Right atrium auricular region (tissue), 2 donors: ENCODE data around the gene PWWP2A. TPM values are rescaled to one million over a fixed set of nuclear protein-coding genes. Genes with fewer than 3 reads are reported as not detected.
A peak's percentile ranks its signal among the peaks of the same experiment; 100 is the strongest.

Experiments
- DNase-seq: peaks from one replicate; pipeline ENCODE4 v3.0.0-alpha.2; 2019; ENCODE audit warnings: low spot score
- H3K27ac ChIP-seq, 2 donors: fragments of 200-600 bp; sonication (generic); 1 replicate in 1 of 2; 2 replicates in 1 of 2; pipeline ENCODE4 v1.5.1; 2016 to 2019
- H3K27me3 ChIP-seq, 2 donors: fragments of 200-600 bp; sonication (generic); one replicate each; pipeline versions ENCODE4 v1.5.1 to v1.6.0; 2017 to 2019
- H3K36me3 ChIP-seq: fragments of 200-600 bp; sonication (generic); one replicate; pipeline ENCODE4 v1.5.1; 2016
- H3K4me1 ChIP-seq, 2 donors: fragments of 200-600 bp; sonication (generic); one replicate each; pipeline versions ENCODE4 v1.5.1 to v1.6.0; 2017 to 2019
- H3K4me3 ChIP-seq, 2 donors: fragments of 200-600 bp; sonication (generic); 1 replicate in 1 of 2; 2 replicates in 1 of 2; pipeline ENCODE4 v1.5.1; 2017 to 2019; ENCODE audit warnings: mild to moderate bottlenecking in 1 of 2, moderate library complexity in 1 of 2
- H3K9me3 ChIP-seq, 2 donors: fragments of 200-600 bp; sonication (generic); one replicate each; pipeline ENCODE4 v1.5.1; 2019
- CTCF ChIP-seq, 2 donors: fragments of 200-600 bp; sonication (generic); IDR thresholded peaks; one replicate each; pipeline ENCODE4 v1.5.1; 2019; ENCODE audit warnings: antibody characterized with exemption in 2 of 2
- total RNA-seq, 2 donors: library from RNA; depleted of rRNA; stranded (reverse); fragments of >200 nt; gene quantifications; one replicate each; pipeline ENCODE4 v1.1.0, GENCODE V29; 2016

The PWWP2A gene
- total RNA-seq, 2 donors from 2014 or later: 16.7 to 21.3 TPM

GRCh38 chr5:160134332-160134731, 15.1 kb upstream of the PWWP2A start:
- Histone ChIP-seq H3K4me3 (no peak overlapping the region), H3K4me1 (peaks cover 0 to 15% of the 10 kb centered on the region in 2 donors), H3K36me3 (no peaks in the 10 kb centered on the region), H3K9me3 (no peaks in the 10 kb centered on the region), H3K27me3 (no peaks in the 10 kb centered on the region), H3K27ac (peak overlapping the region in 1 of 2 donors; percentile 57)
- DNase-seq: no peak
- no peak for TF ChIP-seq CTCF (IDR thresholded peaks at IDR 0.05)

GRCh38 chr5:160133918-160134304, 14.7 kb upstream of the PWWP2A start:
- no peak for TF ChIP-seq CTCF (IDR thresholded peaks at IDR 0.05)
- peak overlapping the region; percentile 47 to 57 for H3K27ac ChIP-seq
- no peaks in the 10 kb centered on the region for H3K27me3 ChIP-seq
- no peak for DNase-seq
- H3K4me1 ChIP-seq: peaks cover 0 to 15% of the 10 kb centered on the region in 2 donors
- no peaks in the 10 kb centered on the region for H3K36me3 ChIP-seq
- no peak overlapping the region for H3K4me3 ChIP-seq
- no peaks in the 10 kb centered on the region for H3K9me3 ChIP-seq

- no peaks in the 10 kb centered on the region for H3K36me3 ChIP-seq
- peak overlapping the region; percentile 47 to 57 for H3K27ac ChIP-seq
- TF ChIP-seq CTCF (IDR thresholded peaks at IDR 0.05): no peak
- H3K4me1 ChIP-seq: peaks cover 0 to 15% of the 10 kb centered on the region in 2 donors
- H3K9me3 ChIP-seq: no peaks in the 10 kb centered on the region
- H3K27me3 ChIP-seq: no peaks in the 10 kb centered on the region
- H3K4me3 ChIP-seq: peak overlapping the region in 1 of 2 donors; percentile 14
- peak; percentile 71 for DNase-seq
These were observed 14.0 kb upstream of the PWWP2A start for GRCh38 chr5:160133071-160133917.

- no peaks in the 10 kb centered on the region for H3K36me3 ChIP-seq
- no peak for DNase-seq
- no peak overlapping the region for H3K27ac ChIP-seq
- H3K9me3 ChIP-seq: no peaks in the 10 kb centered on the region
- no peak overlapping the region for H3K4me3 ChIP-seq
- peaks cover 0 to 15% of the 10 kb centered on the region in 2 donors for H3K4me1 ChIP-seq
- no peak for TF ChIP-seq CTCF (IDR thresholded peaks at IDR 0.05)
- H3K27me3 ChIP-seq: no peaks in the 10 kb centered on the region
These were observed 10.6 kb upstream of the PWWP2A start for GRCh38 chr5:160129841-160130240.

- no peaks in the 10 kb centered on the region for H3K27me3 ChIP-seq
- DNase-seq: no peak
- H3K4me3 ChIP-seq: no peak overlapping the region
- H3K27ac ChIP-seq: no peak overlapping the region
- H3K36me3 ChIP-seq: no peaks in the 10 kb centered on the region
- no peak for TF ChIP-seq CTCF (IDR thresholded peaks at IDR 0.05)
- peaks cover 0 to 11% of the 10 kb centered on the region in 2 donors for H3K4me1 ChIP-seq
- no peaks in the 10 kb centered on the region for H3K9me3 ChIP-seq
These were observed 9.4 kb upstream of the PWWP2A start for GRCh38 chr5:160128632-160129031.
